HG02852 (cell line): ENCODE results near the gene PTX4.

Experiments used
- ATAC-seq: cut with Tn5 transposase; IDR thresholded peaks from one replicate; pipeline ENCODE4 v1.9.1; 2021; ENCODE audit warnings: mild to moderate bottlenecking, moderate library complexity; ENCODE audit not compliant: unreplicated experiment

PTX4 gene

GRCh38 chr16:1524366-1524765 lies 35.6 kb upstream of the PTX4 start:
- ATAC-seq = no peak

- ATAC-seq = no peak
Observed at GRCh38 chr16:1523581-1524245, 35.0 kb upstream of the PTX4 start.

GRCh38 chr16:1520461-1520860 lies 31.7 kb upstream of the PTX4 start:
- ATAC-seq = no peak

DNA sequence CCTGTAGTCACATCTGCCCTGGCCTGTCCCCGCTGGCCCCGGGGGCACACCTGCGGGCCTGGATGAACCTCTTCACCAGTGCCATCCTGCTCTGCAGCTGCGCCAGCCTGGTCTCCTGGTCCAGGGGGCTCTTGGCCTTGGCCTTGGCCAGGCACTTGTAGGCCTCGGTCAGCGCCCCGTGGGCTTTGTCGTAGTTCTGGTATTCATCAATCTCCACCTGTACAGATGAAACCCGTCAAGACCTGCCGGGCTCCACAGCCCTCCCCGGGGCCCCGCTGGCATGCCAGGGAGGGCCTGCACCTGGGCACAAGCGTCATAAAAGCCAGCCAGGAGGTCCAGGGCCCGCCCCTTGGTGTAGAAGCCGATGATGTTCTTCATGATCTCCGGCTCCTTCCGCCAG lies 31.1 kb upstream of the PTX4 start:
- no peak for ATAC-seq

DNA sequence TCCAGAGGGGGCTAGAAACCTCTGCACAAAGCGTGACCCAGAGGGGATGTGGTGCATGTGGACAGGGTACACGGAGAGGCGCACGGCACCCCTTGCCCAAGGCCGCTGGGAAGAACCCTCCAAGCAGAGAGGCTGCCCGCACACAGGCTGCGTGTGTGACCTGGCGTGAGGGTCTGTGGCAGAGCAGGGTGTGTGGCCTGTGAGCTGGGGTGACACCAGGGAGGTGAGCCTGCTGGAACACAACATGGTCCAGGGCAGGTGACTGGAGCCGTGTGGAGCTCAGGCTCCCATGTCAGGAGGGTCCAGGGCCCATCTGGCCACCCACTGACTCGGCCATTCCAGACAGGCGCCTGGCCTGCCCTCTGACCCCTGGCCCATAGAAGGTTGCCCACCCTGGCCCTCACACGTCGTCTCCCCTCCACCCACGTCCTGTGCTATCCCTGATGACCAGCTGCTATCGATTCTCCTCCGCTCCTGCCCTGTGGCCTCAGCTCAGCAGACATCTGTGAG lies 29.9 kb upstream of the PTX4 start:
- no peak for ATAC-seq

GRCh38 chr16:1514507-1514906 lies 25.8 kb upstream of the PTX4 start:
- ATAC-seq = no peak

- ATAC-seq = no peak
Observed at GRCh38 chr16:1512774-1513173, 24.0 kb upstream of the PTX4 start.

DNA sequence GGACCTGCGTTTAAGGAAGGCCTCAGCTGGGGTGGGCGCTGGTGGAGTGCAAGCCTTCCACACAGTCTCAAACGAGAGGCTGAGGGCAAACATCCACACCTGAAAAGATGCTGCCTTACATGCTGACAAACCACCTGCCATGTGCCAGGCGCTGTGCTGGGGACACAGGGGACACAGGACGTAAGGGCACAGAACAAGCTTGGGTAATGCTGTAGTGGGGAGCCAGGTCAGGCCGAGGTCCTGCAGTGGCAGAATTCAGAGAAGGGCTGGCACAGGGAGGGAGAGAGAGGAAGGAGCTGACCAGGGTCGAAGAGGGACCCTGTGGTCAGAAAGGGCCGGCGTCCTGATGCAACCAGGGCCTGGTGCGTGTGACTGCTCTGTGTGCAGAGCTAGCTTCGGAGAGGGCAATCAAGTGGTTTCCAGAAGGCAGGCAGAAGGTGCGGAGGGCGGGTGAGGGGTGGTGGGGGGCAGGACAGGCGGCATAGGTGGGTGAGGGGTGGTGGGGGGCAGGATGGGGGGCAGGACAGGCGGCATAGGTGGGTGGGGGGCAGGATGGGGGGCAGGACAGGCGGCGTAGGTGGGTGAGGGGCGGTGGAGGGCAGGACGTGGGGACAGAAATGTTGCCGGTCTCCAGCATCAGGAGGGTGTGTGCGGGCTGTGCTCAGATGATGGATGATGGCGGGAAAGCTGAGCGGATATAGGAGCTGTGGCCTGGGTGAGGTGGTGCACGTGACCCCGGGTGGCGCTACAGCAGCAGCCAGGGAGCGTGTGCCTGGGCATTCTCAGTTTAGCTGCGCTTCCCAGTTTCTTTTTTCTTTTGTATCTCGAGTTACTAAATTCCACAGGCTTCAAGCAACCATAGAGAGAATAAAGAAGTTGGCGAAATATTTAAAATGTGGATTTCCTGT lies 23.2 kb upstream of the PTX4 start:
- ATAC-seq = no peak

- no peak for ATAC-seq
Observed at GRCh38 chr16:1510941-1511351, 22.2 kb upstream of the PTX4 start.

GRCh38 chr16:1510272-1510671 lies 21.5 kb upstream of the PTX4 start:
- ATAC-seq = no peak

GRCh38 chr16:1509307-1510221 lies 20.8 kb upstream of the PTX4 start:
- ATAC-seq = no peak

GRCh38 chr16:1508494-1509187 lies 19.9 kb upstream of the PTX4 start:
- no peak for ATAC-seq

GRCh38 chr16:1506494-1507213 lies 17.9 kb upstream of the PTX4 start:
- no peak for ATAC-seq

DNA sequence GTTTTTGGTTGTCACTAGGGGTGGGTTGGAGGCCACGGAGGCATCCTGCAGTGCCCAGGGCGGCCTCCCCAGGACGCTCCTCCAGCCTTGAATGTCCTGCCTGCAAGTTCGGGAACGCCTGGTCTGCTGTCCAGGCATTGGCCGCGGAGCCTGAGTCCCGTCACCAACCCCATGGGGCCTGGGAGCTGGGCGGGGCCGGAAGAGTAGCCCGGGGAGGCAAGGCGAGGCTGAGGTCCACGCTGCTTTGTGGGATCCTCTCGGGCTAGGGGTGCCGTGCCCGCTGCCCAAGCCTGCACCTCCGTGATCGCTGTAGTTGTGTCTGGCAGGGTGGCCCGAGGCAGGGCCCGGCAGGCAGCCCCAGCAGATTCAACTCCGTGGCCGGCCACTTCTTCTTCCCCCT lies 17.2 kb upstream of the PTX4 start:
- no peak for ATAC-seq

- no peak for ATAC-seq
Observed at GRCh38 chr16:1505073-1505844, 16.5 kb upstream of the PTX4 start.

GRCh38 chr16:1503110-1503955 lies 14.6 kb upstream of the PTX4 start:
- no peak for ATAC-seq

DNA sequence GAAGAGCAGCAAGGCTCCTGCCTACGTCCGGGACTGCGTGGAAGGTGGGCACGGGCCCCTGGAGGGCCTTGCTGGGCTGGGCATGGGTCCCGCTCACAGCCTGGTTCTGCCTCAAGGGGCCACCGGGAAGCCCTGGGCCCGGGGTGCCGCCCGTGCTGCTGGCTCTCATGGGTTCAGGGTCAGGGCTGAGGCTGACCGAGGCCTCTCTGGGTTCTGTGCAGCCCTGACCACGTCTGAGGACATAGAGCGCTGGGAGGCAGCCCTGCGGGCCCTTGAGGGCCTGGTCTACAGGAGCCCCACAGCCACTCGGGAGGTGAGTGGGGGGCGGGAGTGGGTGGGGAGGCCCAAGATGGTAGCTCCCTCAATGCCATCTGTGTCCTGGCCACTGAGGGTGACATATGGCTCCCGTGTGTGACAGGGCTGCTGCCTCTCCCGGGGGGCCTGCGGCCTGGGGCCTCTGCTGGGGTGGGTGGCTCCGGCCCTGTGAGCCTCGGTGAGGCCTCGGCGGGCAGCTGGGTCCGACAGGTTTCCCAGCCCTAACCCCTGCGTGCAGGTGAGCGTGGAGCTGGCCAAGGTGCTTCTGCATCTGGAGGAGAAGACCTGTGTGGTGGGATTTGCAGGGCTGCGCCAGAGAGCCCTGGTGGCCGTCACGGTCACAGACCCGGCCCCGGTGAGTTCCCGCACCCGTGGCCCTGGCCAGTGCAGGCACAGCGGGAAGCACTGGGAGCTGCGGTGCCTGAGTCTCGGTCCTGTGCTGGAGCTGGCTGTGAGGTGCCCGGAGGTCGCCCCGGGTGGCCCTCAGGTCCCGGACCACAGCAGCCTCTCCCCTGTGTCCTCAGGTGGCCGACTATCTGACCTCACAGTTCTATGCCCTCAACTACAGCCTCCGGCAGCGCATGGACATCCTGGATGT lies 13.6 kb upstream of the PTX4 start:
- ATAC-seq = no peak
